IMR-90 (cell line): ENCODE data around the gene CAAP1.

Source experiments
- ELK1 ChIP-seq: fragments of 150-350 bp; IDR thresholded peaks from 2 replicates; pipeline ENCODE4 v1.6.1; 2016; ENCODE audit warnings: low read depth, mild to moderate bottlenecking, low read length, moderate library complexity, borderline replicate concordance
- MAZ ChIP-seq: IDR thresholded peaks from 2 replicates; pipeline ENCODE4 v1.6.1; 2012; ENCODE audit warnings: low read depth, mild to moderate bottlenecking, low read length, improper control_type of control experiment, moderate library complexity, borderline replicate concordance
- POLR2A ChIP-seq: IDR thresholded peaks from 2 replicates; pipeline ENCODE4 v1.6.1; 2012; ENCODE audit warnings: mild to moderate bottlenecking, low read depth, low read length
- TF ChIP-seq, protein P1 (sequence below): conservative IDR thresholded peaks from 2 replicates; pipeline ENCODE4 v1.5.1; 2012; ENCODE audit warnings: mild to moderate bottlenecking, low read depth, low read length, improper control_type of control experiment
- TF ChIP-seq, protein P2 (sequence below): fragments of 150-350 bp; IDR thresholded peaks from 2 replicates; pipeline ENCODE4 v1.6.1; 2017; ENCODE audit warnings: mild to moderate bottlenecking, antibody characterized with exemption, low read length, low read depth

DNA sequence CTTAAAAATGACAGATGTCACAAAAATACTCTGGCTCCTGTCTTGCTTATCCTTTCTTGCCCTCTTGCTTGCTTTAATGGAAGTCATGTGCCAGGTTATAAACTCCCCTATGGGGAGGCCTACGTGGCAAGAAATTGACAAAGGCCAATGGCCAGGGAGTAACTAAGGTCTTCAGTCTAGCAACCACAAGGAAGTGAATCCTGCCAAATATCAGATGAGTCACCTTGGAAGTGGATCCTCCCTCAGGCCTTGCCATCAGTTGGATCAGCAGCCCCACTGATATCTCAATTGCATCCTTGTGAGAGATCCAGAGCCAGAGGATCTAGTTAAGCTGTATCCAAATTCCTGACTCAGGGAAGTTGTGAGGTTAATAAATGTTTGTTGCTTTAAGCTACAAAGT lies 82.8 kb downstream of the CAAP1 start:
- no peak for TF ChIP-seq POLR2A
- TF ChIP-seq, protein P1, sequence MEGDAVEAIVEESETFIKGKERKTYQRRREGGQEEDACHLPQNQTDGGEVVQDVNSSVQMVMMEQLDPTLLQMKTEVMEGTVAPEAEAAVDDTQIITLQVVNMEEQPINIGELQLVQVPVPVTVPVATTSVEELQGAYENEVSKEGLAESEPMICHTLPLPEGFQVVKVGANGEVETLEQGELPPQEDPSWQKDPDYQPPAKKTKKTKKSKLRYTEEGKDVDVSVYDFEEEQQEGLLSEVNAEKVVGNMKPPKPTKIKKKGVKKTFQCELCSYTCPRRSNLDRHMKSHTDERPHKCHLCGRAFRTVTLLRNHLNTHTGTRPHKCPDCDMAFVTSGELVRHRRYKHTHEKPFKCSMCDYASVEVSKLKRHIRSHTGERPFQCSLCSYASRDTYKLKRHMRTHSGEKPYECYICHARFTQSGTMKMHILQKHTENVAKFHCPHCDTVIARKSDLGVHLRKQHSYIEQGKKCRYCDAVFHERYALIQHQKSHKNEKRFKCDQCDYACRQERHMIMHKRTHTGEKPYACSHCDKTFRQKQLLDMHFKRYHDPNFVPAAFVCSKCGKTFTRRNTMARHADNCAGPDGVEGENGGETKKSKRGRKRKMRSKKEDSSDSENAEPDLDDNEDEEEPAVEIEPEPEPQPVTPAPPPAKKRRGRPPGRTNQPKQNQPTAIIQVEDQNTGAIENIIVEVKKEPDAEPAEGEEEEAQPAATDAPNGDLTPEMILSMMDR, result no peak
- TF ChIP-seq, protein P2, sequence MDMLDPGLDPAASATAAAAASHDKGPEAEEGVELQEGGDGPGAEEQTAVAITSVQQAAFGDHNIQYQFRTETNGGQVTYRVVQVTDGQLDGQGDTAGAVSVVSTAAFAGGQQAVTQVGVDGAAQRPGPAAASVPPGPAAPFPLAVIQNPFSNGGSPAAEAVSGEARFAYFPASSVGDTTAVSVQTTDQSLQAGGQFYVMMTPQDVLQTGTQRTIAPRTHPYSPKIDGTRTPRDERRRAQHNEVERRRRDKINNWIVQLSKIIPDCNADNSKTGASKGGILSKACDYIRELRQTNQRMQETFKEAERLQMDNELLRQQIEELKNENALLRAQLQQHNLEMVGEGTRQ, result no peak
- no peak for TF ChIP-seq MAZ
- no peak for TF ChIP-seq ELK1
